AG20443 (cell line): Measurements from ENCODE around the gene CD34.
"Not testable (repeated sequence)": the region's sequence is repeated elsewhere in the genome, so short reads cannot be mapped to it uniquely, and the experiment has no call there.

ENCODE experiments used
- DNase-seq: peaks from one replicate; pipeline ENCODE4 v3.0.0; 2012; ENCODE audit warnings: low spot score, mixed read lengths

CD34 gene

GRCh38 chr1:207926984-207927383 lies 16.1 kb upstream of the CD34 start:
- no peak for DNase-seq

- not testable (repeated sequence) for DNase-seq
These were observed 15.0 kb upstream of the CD34 start for GRCh38 chr1:207925969-207926368.

GRCh38 chr1:207925210-207925609 lies 14.3 kb upstream of the CD34 start:
- peak; percentile 64 for DNase-seq

- DNase-seq: no peak
These were observed 12.6 kb upstream of the CD34 start for GRCh38 chr1:207923561-207923960.

- DNase-seq: no peak
These were observed 12.2 kb upstream of the CD34 start for GRCh38 chr1:207923121-207923520.

- DNase-seq: no peak
These were observed 11.6 kb upstream of the CD34 start for GRCh38 chr1:207922554-207922953.

- no peak for DNase-seq
These were observed 10.4 kb upstream of the CD34 start for GRCh38 chr1:207921321-207921720.

GRCh38 chr1:207920444-207921021 lies 9.6 kb upstream of the CD34 start:
- peak; percentile 34 for DNase-seq

- peak; percentile 74 for DNase-seq
These were observed 8.7 kb upstream of the CD34 start for GRCh38 chr1:207919523-207920170.

- DNase-seq: no peak
These were observed 7.7 kb upstream of the CD34 start for GRCh38 chr1:207918581-207918980.

GRCh38 chr1:207918011-207918410 lies 7.1 kb upstream of the CD34 start:
- DNase-seq: no peak

GRCh38 chr1:207917080-207917479 lies 6.2 kb upstream of the CD34 start:
- DNase-seq: no peak

- no peak for DNase-seq
These were observed 3.0 kb upstream of the CD34 start for GRCh38 chr1:207913951-207914350.

- DNase-seq: peak; percentile 20
These were observed 1.2 kb upstream of the CD34 start for GRCh38 chr1:207911856-207912760.

- DNase-seq: no peak
These were observed 1.2 kb downstream of the CD34 start for GRCh38 chr1:207909687-207910086.

GRCh38 chr1:207908107-207908734 lies 2.7 kb downstream of the CD34 start:
- DNase-seq: no peak

- DNase-seq: no peak
These were observed 6.5 kb downstream of the CD34 start for GRCh38 chr1:207904391-207904790.

GRCh38 chr1:207903767-207904166 lies 7.2 kb downstream of the CD34 start:
- no peak for DNase-seq

GRCh38 chr1:207903053-207903452 lies 7.9 kb downstream of the CD34 start:
- DNase-seq: no peak

GRCh38 chr1:207902566-207902965 lies 8.4 kb downstream of the CD34 start:
- DNase-seq: no peak

- no peak for DNase-seq
These were observed 9.8 kb downstream of the CD34 start for GRCh38 chr1:207901041-207901653.

- DNase-seq: no peak
These were observed 12.1 kb downstream of the CD34 start for GRCh38 chr1:207898836-207899235.
